ENCODE data around the gene RBPJ. TPM values are rescaled to one million over a fixed set of nuclear protein-coding genes. Genes with fewer than 3 reads are reported as not detected.

The RBPJ gene
- total and polyA plus RNA-seq, 2 of the 8 experiments (the other 6 are each of a cell fraction or from before 2014, with no cell fraction given) = 65.5 to 217 TPM

GRCh38 chr4:26476545-26476944, 155.7 kb downstream of the RBPJ start:
- Histone ChIP-seq H2AFZ (ENCODE audit: low read length) (no peak overlapping the region), H3K23me2 (ENCODE audit: low read depth, low read length) (no peaks in the 10 kb centered on the region), H4K91ac (replicated peaks; ENCODE audit: insufficient read length, low read length) (no peak overlapping the region), H2AK5ac (ENCODE audit: low read depth, low read length) (no peak overlapping the region), H3K79me2 (ENCODE audit: control insufficient read depth in 1 of 2, insufficient read depth in 2 of 2, low read length in 2 of 2) (no peaks in the 10 kb centered on the region), H3K9ac (replicated peaks in 1 of 4; ENCODE audit: extremely low read depth in 1 of 4, low read depth in 3 of 4, low read length in 3 of 4) (no peak overlapping the region), H4K8ac (ENCODE audit: extremely low read depth, insufficient read depth, low read length) (no peak overlapping the region), H3K27me3 (replicated peaks in 1 of 4; ENCODE audit: control insufficient read depth in 3 of 4, extremely low read depth in 1 of 4, insufficient read depth in 3 of 4, low read length in 3 of 4) (no peaks in the 10 kb centered on the region), H3K4me2 (ENCODE audit: insufficient read depth in 1 of 2, low read depth in 2 of 2, low read length in 2 of 2) (no peak overlapping the region), H3K4ac (replicated peaks; ENCODE audit: insufficient read length, low read depth, low read length) (no peak overlapping the region), H3K23ac (ENCODE audit: insufficient read length) (no peak overlapping the region), H3K9me3 (ENCODE audit: insufficient read depth in 2 of 2, low read depth in 1 of 2, low read length in 1 of 2) (no peaks in the 10 kb centered on the region), H2BK20ac (ENCODE audit: low read length) (no peak overlapping the region), H2BK12ac (ENCODE audit: low read depth, low read length) (no peak overlapping the region), H4K20me1 (replicated peaks in 1 of 2; ENCODE audit: control insufficient read depth in 1 of 2, insufficient read depth in 2 of 2, low read length in 2 of 2) (no peaks in the 10 kb centered on the region), H2BK120ac (replicated peaks; ENCODE audit: low read depth, low read length) (no peak overlapping the region), H3K18ac (ENCODE audit: extremely low read depth, low read length) (no peak overlapping the region), H2BK5ac (ENCODE audit: low read depth, low read length) (no peak overlapping the region), H3K27ac (ENCODE audit: low read depth, low read length) (no peak overlapping the region), H3K4me3 (ENCODE audit: extremely low read depth in 1 of 4, insufficient read depth in 2 of 4, low read depth in 3 of 4, low read length in 4 of 4) (no peak overlapping the region), H3K79me1 (ENCODE audit: low read depth, low read length) (no peaks in the 10 kb centered on the region), H4K5ac (ENCODE audit: insufficient read length, low read depth, low read length) (no peak overlapping the region), H2BK15ac (ENCODE audit: low read length) (no peak overlapping the region), H3K14ac (ENCODE audit: insufficient read length) (no peak overlapping the region), H3K36me3 (ENCODE audit: control insufficient read depth in 2 of 4, insufficient read depth in 4 of 4, low read length in 3 of 4) (no peaks in the 10 kb centered on the region), H3K56ac (replicated peaks; ENCODE audit: insufficient read length, low read depth, low read length) (no peak overlapping the region), H3K4me1 (replicated peaks in 1 of 4; ENCODE audit: control insufficient read depth in 3 of 4, insufficient read depth in 4 of 4, low read length in 3 of 4) (no peaks in the 10 kb centered on the region; a peak in 1 of 7 replicates)
- DNase-seq (ENCODE audit: low read depth in 1 of 2, low spot score in 2 of 2) (no peak), FAIRE-seq (no peak)
- POLR2A ChIA-PET (ENCODE audit: partially characterized antibody) = no interaction called here
- WGBS, 2 experiments (ENCODE audit: extremely low coverage in 1 of 2, insufficient coverage in 1 of 2, insufficient read length in 1 of 2, insufficient replicate concordance in 2 of 2, low coverage in 1 of 2, low lambda C conversion rate in 2 of 2, missing lambda C conversion rate in 1 of 2) = 85% methylated on average over 5 of the region's 5 CpGs; no CpG with 5 or more reads in 1 of the 2 experiments
- CTCF ChIA-PET (ENCODE audit: partially characterized antibody) = interaction anchor here (4.9 kb wide), 1 partner anchor 16 kb away, joined by 33 read pairs; no protein-coding TSS in a partner anchor
- TF ChIP-seq NANOG (IDR thresholded peaks at IDR 0.05; ENCODE audit: insufficient read depth, low read depth, low read length, poor library complexity, severe bottlenecking) (no peak), NRF1 (IDR thresholded peaks at IDR 0.05; ENCODE audit: low read depth, low read length) (no peak), MAX (IDR thresholded peaks at IDR 0.05) (no peak)

Measured in H1 (cell line).